Raji (cell line): ENCODE data around the gene CELF2.

Source experiments
- POLR2A ChIP-seq: IDR thresholded peaks from 2 replicates; pipeline ENCODE4 v1.6.1; 2011; ENCODE audit warnings: low read depth, low read length, control low read depth; ENCODE audit not compliant: insufficient read depth

CELF2 gene

DNA sequence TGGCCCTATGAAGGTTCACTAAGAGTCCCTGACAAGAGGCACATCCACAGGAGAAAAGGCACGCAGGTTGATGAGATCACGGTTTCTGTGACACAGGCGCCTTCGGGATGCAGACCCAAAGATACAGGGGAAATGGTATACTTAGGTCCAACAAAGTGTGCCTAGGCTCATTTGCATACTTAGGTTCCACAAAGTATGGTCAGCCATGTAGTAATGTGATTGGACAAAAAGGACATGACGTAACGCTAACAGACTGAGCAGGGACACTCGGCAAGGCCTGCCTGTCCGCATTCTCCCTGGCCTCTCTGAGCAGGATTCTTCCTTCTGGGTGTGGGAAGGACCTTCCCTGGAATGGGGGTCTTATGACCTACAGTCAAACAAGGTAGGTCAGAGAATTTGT, 190.6 kb downstream of the CELF2 start:
- TF ChIP-seq POLR2A = no peak

GRCh38 chr10:11208908-11209829, 191.5 kb downstream of the CELF2 start:
- no peak for TF ChIP-seq POLR2A

DNA sequence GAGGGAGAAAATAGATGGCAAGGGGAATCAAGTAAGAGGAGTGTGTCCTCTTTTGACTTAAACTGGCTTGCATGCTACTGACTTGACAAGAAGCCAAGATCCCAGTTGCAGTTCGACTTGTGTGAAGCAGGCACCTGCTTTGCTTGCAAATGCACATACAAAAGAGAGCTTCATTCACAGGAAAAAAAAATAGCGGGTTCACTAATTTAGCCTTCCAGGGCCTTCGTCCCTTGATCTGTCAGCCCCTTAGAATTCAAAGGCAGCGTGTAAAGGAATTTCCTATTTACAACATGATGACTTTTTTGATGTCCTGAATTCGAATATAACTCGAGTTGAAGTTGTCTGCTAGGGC, 192.1 kb downstream of the CELF2 start:
- TF ChIP-seq POLR2A = no peak

- TF ChIP-seq POLR2A = no peak
These were observed 192.7 kb downstream of the CELF2 start for GRCh38 chr10:11210211-11210922.

GRCh38 chr10:11212288-11213085, 194.8 kb downstream of the CELF2 start:
- TF ChIP-seq POLR2A = no peak

- TF ChIP-seq POLR2A = no peak
These were observed 195.5 kb downstream of the CELF2 start for GRCh38 chr10:11213137-11213536.

- no peak for TF ChIP-seq POLR2A
These were observed 196.7 kb downstream of the CELF2 start for GRCh38 chr10:11214407-11214806.

DNA sequence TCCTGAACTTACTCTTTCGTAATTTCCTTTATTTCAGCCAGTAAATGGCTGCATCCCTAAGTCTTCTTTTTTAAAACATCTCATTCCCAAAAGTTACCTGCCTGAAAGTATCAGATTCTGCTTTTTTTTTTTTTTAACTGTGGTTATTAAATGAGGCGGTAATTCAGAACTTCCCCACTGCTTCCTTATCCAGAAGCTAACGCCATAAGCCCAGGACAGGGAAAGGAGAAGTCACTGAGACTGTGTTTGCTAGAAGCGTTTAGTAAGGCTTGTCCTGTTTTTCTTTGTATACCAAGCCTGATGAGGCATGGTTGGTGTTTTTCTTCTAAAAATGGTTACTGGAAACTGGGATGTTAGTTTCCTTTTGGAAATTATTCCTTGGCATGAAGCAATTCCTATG, 197.8 kb downstream of the CELF2 start:
- no peak for TF ChIP-seq POLR2A

DNA sequence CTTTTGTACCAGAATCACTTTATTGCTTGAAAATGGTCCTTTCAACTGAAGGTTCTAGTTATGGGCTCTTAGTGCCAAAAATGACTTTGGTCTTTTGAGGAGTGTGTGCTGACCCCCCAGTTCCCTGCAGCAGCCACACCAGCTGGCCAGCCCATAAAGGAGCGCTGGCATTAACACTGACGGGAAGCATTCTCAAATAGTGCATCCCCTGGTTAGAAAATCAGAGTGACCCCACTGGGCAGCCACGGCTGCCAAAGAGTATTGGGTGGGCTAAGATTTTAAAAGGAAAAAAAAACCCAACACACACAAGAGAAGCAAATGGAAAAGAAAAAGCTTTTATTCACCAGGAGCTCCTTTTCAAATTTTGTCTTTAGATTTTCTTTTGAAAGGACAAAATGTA, 199.8 kb downstream of the CELF2 start:
- TF ChIP-seq POLR2A = no peak

DNA sequence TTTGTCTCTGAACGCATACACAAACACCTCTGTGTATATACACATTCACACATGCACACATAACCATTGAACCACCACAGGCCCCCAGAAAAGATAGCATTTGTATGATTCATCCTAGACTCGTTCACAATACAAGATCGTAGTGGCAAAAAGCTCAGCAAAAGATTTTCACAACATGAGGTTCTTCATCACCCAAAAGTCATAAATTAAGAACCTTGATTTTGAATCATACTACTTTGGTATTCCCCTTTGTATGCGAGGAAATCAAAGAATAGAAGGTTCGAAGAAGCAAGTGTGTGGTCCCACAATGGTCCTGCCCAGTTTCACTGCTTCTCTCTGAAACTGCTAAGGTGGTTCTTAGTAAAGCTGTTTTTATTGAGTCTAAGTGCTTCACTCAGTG, 200.7 kb downstream of the CELF2 start:
- TF ChIP-seq POLR2A = no peak

- TF ChIP-seq POLR2A = no peak
These were observed 201.8 kb downstream of the CELF2 start for GRCh38 chr10:11219431-11219830.

- TF ChIP-seq POLR2A = no peak
These were observed 205.4 kb downstream of the CELF2 start for GRCh38 chr10:11223081-11223480.

DNA sequence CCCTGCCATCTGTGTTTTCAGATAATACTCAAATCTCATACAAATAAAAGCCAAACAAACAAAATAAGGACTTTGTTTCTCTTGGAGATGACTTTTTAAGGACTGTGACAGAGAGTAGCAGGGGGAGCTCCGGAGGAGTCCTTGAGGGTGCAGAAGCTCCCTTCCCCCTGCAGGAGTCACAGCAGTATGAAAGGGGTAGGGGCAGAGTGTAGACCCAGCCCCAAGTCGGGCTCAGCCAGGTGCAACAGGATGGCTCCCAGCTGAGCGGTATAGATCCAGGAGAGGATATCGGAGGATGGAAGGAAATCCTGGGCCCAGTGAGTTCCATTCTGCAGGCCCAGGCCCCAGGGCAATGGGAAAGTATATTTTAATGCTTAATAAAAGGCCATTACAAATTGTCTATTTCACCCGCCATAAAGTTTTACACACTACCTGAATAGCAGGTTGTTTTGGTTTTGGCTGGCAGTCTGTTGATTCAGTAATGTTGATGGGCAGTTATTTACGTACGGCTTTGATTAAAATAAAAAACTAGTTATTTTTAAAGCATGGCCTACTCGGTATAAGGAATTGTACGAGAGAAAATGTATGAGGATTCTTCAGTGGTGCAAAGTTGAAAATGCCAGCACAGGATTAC, 206.0 kb downstream of the CELF2 start:
- no peak for TF ChIP-seq POLR2A

DNA sequence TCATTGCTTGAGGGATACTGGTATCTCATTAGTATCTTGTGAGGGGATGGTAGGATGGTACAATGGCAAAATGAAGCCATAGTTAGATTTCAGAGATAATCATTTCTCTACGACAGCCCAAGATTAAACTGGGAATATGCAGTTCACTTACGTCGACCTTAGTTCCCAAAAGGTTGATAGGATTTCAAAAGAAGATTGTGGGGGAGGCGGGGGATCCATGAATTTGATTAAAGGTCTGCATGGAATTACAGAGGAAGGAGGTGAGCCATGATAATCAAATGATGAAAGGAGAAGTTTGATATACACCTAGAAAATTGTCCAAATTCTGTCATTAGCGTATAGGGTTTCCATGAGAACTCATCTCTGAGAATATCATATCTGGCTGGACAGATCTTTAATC, 206.6 kb downstream of the CELF2 start:
- TF ChIP-seq POLR2A = no peak

- no peak for TF ChIP-seq POLR2A
These were observed 207.2 kb downstream of the CELF2 start for GRCh38 chr10:11224792-11225416.
